Osteoblast (primary cell): ENCODE measurements around the gene TNNC1. TPM values are rescaled to one million over a fixed set of nuclear protein-coding genes. Genes with fewer than 3 reads are reported as not detected.

Source experiments
- DNase-seq: peaks from one replicate; pipeline ENCODE4 v3.0.0; 2011; ENCODE audit warnings: low spot score, mixed read lengths; ENCODE audit not compliant: insufficient read length; ENCODE audit errors: missing footprints
- H2AFZ ChIP-seq: 2 replicates; pipeline ENCODE4 v1.6.0; 2011; ENCODE audit warnings: mild to moderate bottlenecking, low read length
- H3K27ac ChIP-seq: 2 replicates; pipeline ENCODE4 v1.5.1; 2011; ENCODE audit warnings: mild to moderate bottlenecking, low read depth, low read length, moderate library complexity
- H3K27me3 ChIP-seq: 2 replicates; pipeline ENCODE4 v1.6.0; 2012; ENCODE audit warnings: mild to moderate bottlenecking, control low read depth, inconsistent platforms, low read length, moderate library complexity; ENCODE audit not compliant: insufficient read depth
- H3K36me3 ChIP-seq: 2 replicates; pipeline ENCODE4 v1.5.1; 2011; ENCODE audit warnings: mild to moderate bottlenecking, low read length, control low read depth, moderate library complexity; ENCODE audit not compliant: insufficient read depth
- H3K4me1 ChIP-seq: 2 replicates; pipeline ENCODE4 v1.5.1; 2011; ENCODE audit warnings: mild to moderate bottlenecking, low read length, control low read depth, moderate library complexity; ENCODE audit not compliant: insufficient read depth
- H3K4me2 ChIP-seq: 2 replicates; pipeline ENCODE4 v1.6.0; 2011; ENCODE audit warnings: mild to moderate bottlenecking, low read length; ENCODE audit not compliant: insufficient read depth
- H3K4me3 ChIP-seq: fragments of 200-600 bp; sonication (generic); 3 replicates; pipeline ENCODE4 v1.5.1; 2012; ENCODE audit warnings: mild to moderate bottlenecking, low read length, inconsistent platforms; ENCODE audit not compliant: insufficient read depth
- H3K79me2 ChIP-seq: 2 replicates; pipeline ENCODE4 v1.6.0; 2012; ENCODE audit warnings: mild to moderate bottlenecking, low read length, control low read depth, inconsistent platforms; ENCODE audit not compliant: insufficient read depth
- H3K9me3 ChIP-seq: 2 replicates; pipeline ENCODE4 v1.5.1; 2011; ENCODE audit warnings: low read depth, low read length, control low read depth
- H4K20me1 ChIP-seq: 2 replicates; pipeline ENCODE4 v1.6.0; 2012; ENCODE audit warnings: mild to moderate bottlenecking, low read length, control low read depth; ENCODE audit not compliant: insufficient read depth
- CTCF ChIP-seq: IDR thresholded peaks from 2 replicates; pipeline ENCODE4 v1.5.1; 2011; ENCODE audit warnings: mild to moderate bottlenecking, low read depth, low read length, moderate library complexity; ENCODE audit errors: extremely low read depth
- total RNA-seq: library from RNA; depleted of rRNA; stranded (reverse); fragments of >200 nt; gene quantifications from 2 replicates; pipeline ENCODE4 v1.2.3, GENCODE V29; 2012

Gene TNNC1
- total RNA-seq, 1 donor, result 0.36 TPM

- Histone ChIP-seq H2AFZ (peak overlapping the region; percentile 87), H3K4me3 (peak overlapping the region; percentile 92)
Measured at GRCh38 chr3:52454250-52454937, 553 bp upstream of the TNNC1 start.

GRCh38 chr3:52452570-52453221 is 1.1 kb downstream of the TNNC1 start:
- TF ChIP-seq CTCF, result no peak
- Histone ChIP-seq H4K20me1 (peaks cover 15% of the 10 kb centered on the region), H3K27ac (no peak overlapping the region), H3K79me2 (peaks cover 26% of the 10 kb centered on the region), H3K27me3 (no peaks in the 10 kb centered on the region), H3K4me1 (peaks cover 19% of the 10 kb centered on the region), H2AFZ (no peak overlapping the region), H3K4me2 (no peak overlapping the region), H3K36me3 (peaks cover 4% of the 10 kb centered on the region), H3K4me3 (no peak overlapping the region), H3K9me3 (no peaks in the 10 kb centered on the region)
- no peak for DNase-seq

More at GRCh38 chr3:52454250-52454937, 553 bp upstream of the TNNC1 start:
- Histone ChIP-seq H3K36me3 (peaks cover 21% of the 10 kb centered on the region), H3K4me1 (peaks cover 19% of the 10 kb centered on the region), H3K9me3 (no peaks in the 10 kb centered on the region), H3K27ac (peak overlapping the region; percentile 73), H3K27me3 (no peaks in the 10 kb centered on the region), H3K4me2 (peak overlapping the region; percentile 92), H4K20me1 (peaks cover 29% of the 10 kb centered on the region), H3K79me2 (peaks cover 40% of the 10 kb centered on the region)
- no peak for TF ChIP-seq CTCF
- peak; percentile 91 for DNase-seq

GRCh38 chr3:52452126-52452525 is 1.7 kb downstream of the TNNC1 start:
- Histone ChIP-seq H3K4me3 (no peak overlapping the region), H3K9me3 (no peaks in the 10 kb centered on the region), H3K4me2 (no peak overlapping the region), H4K20me1 (peaks cover 9% of the 10 kb centered on the region), H3K36me3 (no peaks in the 10 kb centered on the region), H3K4me1 (peaks cover 16% of the 10 kb centered on the region), H3K79me2 (peaks cover 20% of the 10 kb centered on the region), H2AFZ (no peak overlapping the region), H3K27me3 (no peaks in the 10 kb centered on the region), H3K27ac (no peak overlapping the region)
- no peak for DNase-seq
- no peak for TF ChIP-seq CTCF

GRCh38 chr3:52451237-52452083 is 2.4 kb downstream of the TNNC1 start:
- Histone ChIP-seq H3K4me3 (no peak overlapping the region), H2AFZ (no peak overlapping the region), H3K4me1 (peaks cover 9% of the 10 kb centered on the region), H3K9me3 (no peaks in the 10 kb centered on the region), H3K27ac (no peak overlapping the region), H3K79me2 (peaks cover 14% of the 10 kb centered on the region), H3K4me2 (no peak overlapping the region), H3K27me3 (no peaks in the 10 kb centered on the region), H3K36me3 (no peaks in the 10 kb centered on the region), H4K20me1 (peaks cover 3% of the 10 kb centered on the region)
- no peak for TF ChIP-seq CTCF
- DNase-seq, result peak; percentile 76
